DND-41 (cell line): ENCODE measurements around the gene VOPP1.
A peak's percentile ranks its signal among the peaks of the same experiment; 100 is the strongest.

Source experiments
- ATAC-seq: fragments of 200-7000 bp; cut with Tn5 transposase; 3 replicates; pipeline ENCODE4 v1.9.1; 2021; ENCODE audit warnings: low read depth; ENCODE audit not compliant: insufficient read depth
- DNase-seq: peaks from one replicate; pipeline ENCODE4 v3.0.0-alpha.2; 2020
- H2AFZ ChIP-seq: 2 replicates; pipeline ENCODE4 v1.6.0; 2012; ENCODE audit warnings: low read depth, low read length
- H3K27ac ChIP-seq: 2 replicates; pipeline ENCODE4 v1.5.1; 2012; ENCODE audit warnings: low read length, inconsistent platforms
- H3K27me3 ChIP-seq: fragments of 200-600 bp; sonication (generic); 2 replicates; pipeline ENCODE4 v1.6.0; 2012; ENCODE audit warnings: low read length, mild to moderate bottlenecking, inconsistent platforms; ENCODE audit not compliant: insufficient read depth, poor library complexity
- H3K36me3 ChIP-seq: 2 replicates; pipeline ENCODE4 v1.5.1; 2012; ENCODE audit warnings: low read length, inconsistent platforms; ENCODE audit not compliant: insufficient read depth
- H3K4me1 ChIP-seq: 2 replicates; pipeline ENCODE4 v1.5.1; 2012; ENCODE audit warnings: mild to moderate bottlenecking, low read length; ENCODE audit not compliant: insufficient read depth
- H3K4me2 ChIP-seq: 2 replicates; pipeline ENCODE4 v1.6.0; 2012; ENCODE audit warnings: mild to moderate bottlenecking, moderate library complexity, low read length, inconsistent platforms; ENCODE audit not compliant: insufficient read depth
- H3K4me3 ChIP-seq, 2 experiments: fragments of 200-600 bp in 1 of 2; shearing (Covaris generic) in 1 of 2; 2 replicates each; pipeline ENCODE4 v1.5.1; 2012 to 2016; ENCODE audit warnings: inconsistent platforms in 2 of 2, low read length in 2 of 2, mild to moderate bottlenecking in 2 of 2, low read depth in 1 of 2, moderate library complexity in 1 of 2
- H3K79me2 ChIP-seq: 2 replicates; pipeline ENCODE4 v1.6.0; 2012; ENCODE audit warnings: low read length, inconsistent platforms; ENCODE audit not compliant: insufficient read depth
- H3K9ac ChIP-seq: 2 replicates; pipeline ENCODE4 v1.6.0; 2012; ENCODE audit warnings: low read depth, mild to moderate bottlenecking, inconsistent platforms, low read length, moderate library complexity
- H3K9me3 ChIP-seq: 2 replicates; pipeline ENCODE4 v1.5.1; 2012; ENCODE audit warnings: low read length, moderate library complexity, mild to moderate bottlenecking, inconsistent platforms; ENCODE audit not compliant: insufficient read depth, severe bottlenecking
- H4K20me1 ChIP-seq: 2 replicates; pipeline ENCODE4 v1.6.0; 2012; ENCODE audit warnings: low read length; ENCODE audit not compliant: insufficient read depth
- EZH2 ChIP-seq: IDR thresholded peaks from 3 replicates; pipeline ENCODE4 v1.6.1; 2012; ENCODE audit warnings: borderline replicate concordance, low read depth, mild to moderate bottlenecking, moderate library complexity, low read length, inconsistent platforms; ENCODE audit not compliant: severe bottlenecking
- TF ChIP-seq, protein P1 (sequence below): IDR thresholded peaks from 2 replicates; pipeline ENCODE4 v1.5.1; 2012; ENCODE audit warnings: borderline replicate concordance, low read length, moderate library complexity, mild to moderate bottlenecking; ENCODE audit not compliant: poor library complexity, severe bottlenecking; ENCODE audit errors: extremely low read depth

The VOPP1 gene

DNA sequence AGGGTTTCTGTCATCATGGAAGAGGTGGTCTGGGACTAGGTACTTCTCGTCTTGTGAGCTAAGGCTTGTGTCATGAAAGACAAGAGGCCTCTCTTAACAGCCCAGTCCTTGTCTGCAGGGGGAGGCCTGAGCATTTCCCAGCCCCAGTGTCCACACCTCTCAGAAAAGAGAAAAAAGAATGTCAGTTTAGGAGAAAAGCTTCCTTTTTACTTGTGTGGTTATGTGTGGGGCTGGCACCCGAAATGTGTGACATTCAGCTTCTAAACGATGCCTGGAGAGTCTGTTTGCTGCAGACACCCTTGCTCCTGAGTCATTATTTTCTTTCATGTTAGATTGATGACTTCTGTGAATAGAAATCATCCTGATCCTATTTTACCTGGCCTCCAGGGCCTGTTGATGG lies 139.8 kb downstream of the VOPP1 start:
- Histone ChIP-seq H3K79me2 (no peaks in the 10 kb centered on the region), H3K27me3 (no peaks in the 10 kb centered on the region), H3K4me3 (no peak overlapping the region), H3K9me3 (no peaks in the 10 kb centered on the region), H3K27ac (no peak overlapping the region), H2AFZ (no peak overlapping the region), H3K4me1 (peaks cover 18% of the 10 kb centered on the region), H4K20me1 (no peaks in the 10 kb centered on the region), H3K4me2 (no peak overlapping the region), H3K9ac (no peak overlapping the region), H3K36me3 (no peaks in the 10 kb centered on the region; the same call in 1 of the 2 replicates)
- DNase-seq (no peak), ATAC-seq (no peak)
- no peak for TF ChIP-seq EZH2
- TF ChIP-seq, protein P1, sequence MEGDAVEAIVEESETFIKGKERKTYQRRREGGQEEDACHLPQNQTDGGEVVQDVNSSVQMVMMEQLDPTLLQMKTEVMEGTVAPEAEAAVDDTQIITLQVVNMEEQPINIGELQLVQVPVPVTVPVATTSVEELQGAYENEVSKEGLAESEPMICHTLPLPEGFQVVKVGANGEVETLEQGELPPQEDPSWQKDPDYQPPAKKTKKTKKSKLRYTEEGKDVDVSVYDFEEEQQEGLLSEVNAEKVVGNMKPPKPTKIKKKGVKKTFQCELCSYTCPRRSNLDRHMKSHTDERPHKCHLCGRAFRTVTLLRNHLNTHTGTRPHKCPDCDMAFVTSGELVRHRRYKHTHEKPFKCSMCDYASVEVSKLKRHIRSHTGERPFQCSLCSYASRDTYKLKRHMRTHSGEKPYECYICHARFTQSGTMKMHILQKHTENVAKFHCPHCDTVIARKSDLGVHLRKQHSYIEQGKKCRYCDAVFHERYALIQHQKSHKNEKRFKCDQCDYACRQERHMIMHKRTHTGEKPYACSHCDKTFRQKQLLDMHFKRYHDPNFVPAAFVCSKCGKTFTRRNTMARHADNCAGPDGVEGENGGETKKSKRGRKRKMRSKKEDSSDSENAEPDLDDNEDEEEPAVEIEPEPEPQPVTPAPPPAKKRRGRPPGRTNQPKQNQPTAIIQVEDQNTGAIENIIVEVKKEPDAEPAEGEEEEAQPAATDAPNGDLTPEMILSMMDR, result no peak

DNA sequence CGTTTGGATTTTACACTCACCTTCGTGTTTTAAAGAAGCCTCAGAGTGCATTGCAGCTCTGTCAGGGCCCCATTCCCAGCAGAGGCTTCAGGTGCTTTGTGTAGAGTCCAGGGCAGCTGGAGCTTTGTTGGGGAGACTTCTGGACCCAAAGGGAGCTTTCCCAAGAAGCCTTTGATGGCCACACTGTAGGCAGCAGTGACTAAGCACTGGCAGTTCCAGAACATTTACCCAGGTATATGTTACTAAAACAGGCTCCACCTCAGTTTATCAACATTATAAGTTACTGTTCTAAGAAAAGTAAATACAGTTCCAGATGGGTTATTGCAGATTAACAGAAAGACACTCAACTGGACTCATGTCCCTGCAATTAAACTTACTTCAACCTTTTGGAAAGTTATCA lies 140.4 kb downstream of the VOPP1 start:
- H3K4me3 ChIP-seq, result no peak overlapping the region
- peak overlapping the region; percentile 28; the same call in 1 of the 2 replicates for H3K27ac ChIP-seq
- H3K4me1 ChIP-seq, result peaks cover 12% of the 10 kb centered on the region
- H3K79me2 ChIP-seq, result no peaks in the 10 kb centered on the region
- H3K4me2 ChIP-seq, result no peak overlapping the region
- H3K27me3 ChIP-seq, result no peaks in the 10 kb centered on the region
- no peak for TF ChIP-seq EZH2
- TF ChIP-seq, protein P1, result no peak
- H3K9me3 ChIP-seq, result no peaks in the 10 kb centered on the region
- H3K36me3 ChIP-seq, result no peaks in the 10 kb centered on the region; the same call in 1 of the 2 replicates
- DNase-seq (no peak), ATAC-seq (no peak)
- H4K20me1 ChIP-seq, result no peaks in the 10 kb centered on the region
- H3K9ac ChIP-seq, result no peak overlapping the region
- H2AFZ ChIP-seq, result no peak overlapping the region

GRCh38 chr7:55429835-55430499 lies 142.3 kb downstream of the VOPP1 start:
- Histone ChIP-seq H3K4me1 (peaks cover 5% of the 10 kb centered on the region; the same call in 1 of the 2 replicates), H4K20me1 (no peaks in the 10 kb centered on the region), H3K27ac (no peak overlapping the region), H3K36me3 (peaks cover 15% of the 10 kb centered on the region), H3K4me3 (no peak overlapping the region), H2AFZ (no peak overlapping the region), H3K4me2 (no peak overlapping the region), H3K27me3 (no peaks in the 10 kb centered on the region), H3K9ac (no peak overlapping the region), H3K79me2 (no peaks in the 10 kb centered on the region), H3K9me3 (no peaks in the 10 kb centered on the region)
- ATAC-seq (no peak), DNase-seq (no peak)
- TF ChIP-seq, protein P1, result no peak
- TF ChIP-seq EZH2, result no peak
